ENCODE data around the gene RPS6KA4. TPM values are rescaled to one million over a fixed set of nuclear protein-coding genes. Genes with fewer than 3 reads are reported as not detected.

RPS6KA4 gene
- total RNA-seq, 4 donors from 2014 or later: 23.7 to 34.3 (median 26.2) TPM

GRCh38 chr11:64419257-64419790 lies 60.4 kb downstream of the RPS6KA4 start:
- DNase-seq (ENCODE audit: low spot score in 2 of 2): no peak
- no peak overlapping the region for H3K4me3 ChIP-seq
- H3K36me3 ChIP-seq: no peaks in the 10 kb centered on the region
- H3K4me1 ChIP-seq: no peaks in the 10 kb centered on the region
- no peaks in the 10 kb centered on the region for H3K27me3 ChIP-seq
- WGBS, 2 donors: 84 to 92% methylated on average over 6 to 11 of the region's 11 CpGs
- no peak for TF ChIP-seq CTCF (IDR thresholded peaks at IDR 0.05)
- TF ChIP-seq EP300 (IDR thresholded peaks at IDR 0.05): no peak
- H3K27ac ChIP-seq: no peak overlapping the region
- peaks cover 0 to 30% (median 0%) of the 10 kb centered on the region in 4 donors for H3K9me3 ChIP-seq

- H3K4me1 ChIP-seq: no peaks in the 10 kb centered on the region
- no peaks in the 10 kb centered on the region for H3K36me3 ChIP-seq
- no peak for DNase-seq (ENCODE audit: low spot score in 2 of 2)
- H3K9me3 ChIP-seq: peaks cover 0 to 30% (median 0%) of the 10 kb centered on the region in 4 donors
- no peak overlapping the region for H3K4me3 ChIP-seq
- 75 to 78% methylated on average over 8 of the region's 8 CpGs for WGBS, 2 donors
- H3K27me3 ChIP-seq: no peaks in the 10 kb centered on the region
- H3K27ac ChIP-seq: no peak overlapping the region
- TF ChIP-seq EP300 (IDR thresholded peaks at IDR 0.05): no peak
- no peak for TF ChIP-seq CTCF (IDR thresholded peaks at IDR 0.05)
- TF ChIP-seq POLR2A (IDR thresholded peaks at IDR 0.05): no peak
Observed at GRCh38 chr11:64419818-64420485, 61.0 kb downstream of the RPS6KA4 start.

Small RNAs within 50 kb of the gene (small RNA-seq; reads per million reads assigned to genes)
- gene MIR1237: 0.38 reads per million
- gene MIR7155: not detected

Other genes starting within 250 kb of the RPS6KA4 start
- 10 to 100 TPM; 30.6 to 45.0 (median 35.0) TPM for gene MACROD1, start 193.0 kb upstream of the RPS6KA4 start, total RNA-seq
- 100 to 1,000 TPM in 1 of 4 donors, 10 to 100 TPM in 3; 53.3 to 109 (median 79.8) TPM for gene STIP1, start 173.0 kb upstream of the RPS6KA4 start, total RNA-seq
- 10 to 100 TPM; 17.2 to 83.1 (median 29.6) TPM for gene FERMT3, start 152.4 kb upstream of the RPS6KA4 start, total RNA-seq
- 10 to 100 TPM; 64.9 to 74.7 (median 68.7) TPM for gene TRPT1, start 133.0 kb upstream of the RPS6KA4 start, total RNA-seq
- gene NUDT22, start 132.9 kb upstream of the RPS6KA4 start, total RNA-seq: 10 to 100 TPM; 33.0 to 83.7 (median 60.2) TPM
- 10 to 100 TPM; 20.1 to 42.0 (median 25.8) TPM for gene DNAJC4, start 128.6 kb upstream of the RPS6KA4 start, total RNA-seq
- 100 to 1,000 TPM in 2 of 4 donors, 10 to 100 TPM in 2; 84.3 to 129 (median 109) TPM for gene VEGFB, start 124.6 kb upstream of the RPS6KA4 start, total RNA-seq
- 100 to 1,000 TPM in 1 of 4 donors, 10 to 100 TPM in 3; 38.2 to 101 (median 57.8) TPM for gene FKBP2, start 118.1 kb upstream of the RPS6KA4 start, total RNA-seq
- 100 to 1,000 TPM in 1 of 4 donors, 10 to 100 TPM in 3; 79.7 to 187 (median 91.4) TPM for gene PPP1R14B, start 112.2 kb upstream of the RPS6KA4 start, total RNA-seq
- gene PLCB3, start 107.6 kb upstream of the RPS6KA4 start, total RNA-seq: 10 to 100 TPM; 18.0 to 44.4 (median 27.1) TPM
- 100 to 1,000 TPM; 110 to 143 (median 124) TPM for gene BAD, start 74.5 kb upstream of the RPS6KA4 start, total RNA-seq
- gene GPR137, start 73.3 kb upstream of the RPS6KA4 start, total RNA-seq: 10 to 100 TPM; 12.5 to 25.7 (median 20.0) TPM
- gene KCNK4, start 67.9 kb upstream of the RPS6KA4 start, total RNA-seq: 1 to 10 TPM in 1 of 4 donors, not detected in 3; 1.2 TPM
- gene CATSPERZ, start 58.8 kb upstream of the RPS6KA4 start, total RNA-seq: not detected
- 10 to 100 TPM; 26.0 to 39.3 (median 28.7) TPM for gene ESRRA, start 53.6 kb upstream of the RPS6KA4 start, total RNA-seq
- gene TRMT112, start 41.6 kb upstream of the RPS6KA4 start, total RNA-seq: 100 to 1,000 TPM; 290 to 381 (median 327) TPM
- 100 to 1,000 TPM; 142 to 246 (median 204) TPM for gene PRDX5, start 41.0 kb upstream of the RPS6KA4 start, total RNA-seq
- gene CCDC88B, start 19.0 kb upstream of the RPS6KA4 start, total RNA-seq: 10 to 100 TPM in 3 of 4 donors, 1 to 10 TPM in 1; 6.9 to 48.0 (median 14.4) TPM
- not detected for gene SLC22A11, start 196.8 kb downstream of the RPS6KA4 start, total RNA-seq
- gene SLC22A12, start 232.1 kb downstream of the RPS6KA4 start, total RNA-seq: under 1 TPM in 1 of 4 donors, not detected in 3; 0.30 TPM

All from tibial nerve (tissue), 4 donors.